Mucosa of rectum (tissue), 2 donors: ENCODE data around the gene CNST.

Experiments
- H3K27ac ChIP-seq, 2 donors: one replicate each; pipeline ENCODE4 v1.7.0; 2013; ENCODE audit warnings: inconsistent platforms in 2 of 2, low read depth in 2 of 2, low read length in 2 of 2
- H3K27me3 ChIP-seq, 2 donors: one replicate each; pipeline ENCODE4 v1.7.0; 2013; ENCODE audit warnings: low read length in 2 of 2; ENCODE audit not compliant: control insufficient read depth in 2 of 2, insufficient read depth in 2 of 2
- H3K36me3 ChIP-seq, 2 donors: one replicate each; pipeline ENCODE4 v1.7.0; 2013; ENCODE audit warnings: low read length in 2 of 2; ENCODE audit not compliant: control insufficient read depth in 2 of 2, insufficient read depth in 2 of 2
- H3K4me1 ChIP-seq, 2 donors: one replicate each; pipeline ENCODE4 v1.7.0; 2013; ENCODE audit warnings: low read length in 2 of 2, mild to moderate bottlenecking in 1 of 2; ENCODE audit not compliant: control insufficient read depth in 2 of 2, insufficient read depth in 2 of 2
- H3K4me3 ChIP-seq, 2 donors: one replicate each; pipeline ENCODE4 v1.7.0; 2013; ENCODE audit warnings: low read length in 2 of 2
- H3K9ac ChIP-seq, 2 donors: one replicate each; pipeline ENCODE4 v1.7.0; 2013; ENCODE audit warnings: low read length in 2 of 2, low read depth in 1 of 2, mild to moderate bottlenecking in 1 of 2
- H3K9me3 ChIP-seq, 2 donors: one replicate each; pipeline ENCODE4 v1.7.0; 2013; ENCODE audit warnings: low read length in 2 of 2; ENCODE audit not compliant: control insufficient read depth in 2 of 2
- donor health status: healthy.
- donor health status: Normal muscosa, but diverticular disease.

CNST gene, protein sequence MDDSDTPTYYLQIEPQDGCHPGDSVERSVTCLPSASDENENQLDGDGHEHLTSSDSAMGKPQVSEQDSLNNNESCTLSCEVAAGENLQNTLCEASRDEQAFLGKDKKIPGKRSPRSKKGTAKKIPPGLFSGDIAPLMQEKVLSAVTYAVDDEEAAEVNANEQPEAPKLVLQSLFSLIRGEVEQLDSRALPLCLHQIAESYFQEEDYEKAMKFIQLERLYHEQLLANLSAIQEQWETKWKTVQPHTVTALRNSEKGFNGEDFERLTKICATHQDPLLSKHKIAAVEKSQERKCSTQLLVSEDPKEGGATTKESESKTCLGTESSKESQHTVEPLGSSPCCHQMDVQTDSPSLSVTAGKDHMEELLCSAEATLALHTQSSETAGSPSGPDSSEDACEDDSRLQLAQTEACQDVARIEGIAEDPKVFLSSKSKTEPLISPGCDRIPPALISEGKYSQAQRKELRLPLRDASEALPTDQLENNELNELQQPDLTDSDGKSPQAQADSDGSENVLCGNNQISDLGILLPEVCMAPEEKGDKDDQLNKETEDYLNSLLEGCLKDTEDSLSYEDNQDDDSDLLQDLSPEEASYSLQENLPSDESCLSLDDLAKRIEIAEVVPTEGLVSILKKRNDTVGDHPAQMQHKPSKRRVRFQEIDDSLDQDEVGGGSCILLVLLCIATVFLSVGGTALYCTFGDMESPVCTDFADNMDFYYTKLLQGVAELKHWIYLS

GRCh38 chr1:246566128-246566812 is at the start of gene CNST, which contains the start of gene TFB2M:
TSS of gene CNST (plus strand) at chr1:246566456. CDS start at chr1:246591563, 25,107 bp downstream.
TSS of gene TFB2M (minus strand) at chr1:246566261. CDS start at chr1:246566138, 123 bp downstream.
- H3K36me3 ChIP-seq = peaks cover 3% of the 10 kb centered on the region in 2 donors
- peak within 1 kb of the TSS; percentile 96 to 99 for H3K9ac ChIP-seq
- peaks cover 32% of the 10 kb centered on the region in 2 donors for H3K4me1 ChIP-seq
- H3K9me3 ChIP-seq = no peaks in the 10 kb centered on the region
- no peaks in the 10 kb centered on the region for H3K27me3 ChIP-seq
- H3K27ac ChIP-seq = peak within 1 kb of the TSS; percentile 90 to 97
- peak within 1 kb of the TSS; percentile 91 to 100 for H3K4me3 ChIP-seq

- Histone ChIP-seq H3K9me3 (peaks cover 5 to 6% of the 10 kb centered on the region in 2 donors), H3K4me1 (no peaks in the 10 kb centered on the region), H3K4me3 (no peak overlapping the region)
These were observed 48.9 kb upstream of the CNST start for GRCh38 chr1:246517391-246517790.

GRCh38 chr1:246518456-246519205 is 47.6 kb upstream of the CNST start:
- H3K27ac ChIP-seq = no peak overlapping the region
- no peaks in the 10 kb centered on the region for H3K36me3 ChIP-seq
- H3K9me3 ChIP-seq = peaks cover 5 to 6% of the 10 kb centered on the region in 2 donors
- no peak overlapping the region for H3K9ac ChIP-seq
- H3K4me3 ChIP-seq = no peak overlapping the region
- no peaks in the 10 kb centered on the region for H3K27me3 ChIP-seq
- H3K4me1 ChIP-seq = no peaks in the 10 kb centered on the region

More at GRCh38 chr1:246517391-246517790, 48.9 kb upstream of the CNST start:
- Histone ChIP-seq H3K27me3 (no peaks in the 10 kb centered on the region), H3K36me3 (no peaks in the 10 kb centered on the region), H3K27ac (no peak overlapping the region), H3K9ac (no peak overlapping the region)

- Histone ChIP-seq H3K27ac (no peak overlapping the region), H3K27me3 (no peaks in the 10 kb centered on the region), H3K36me3 (no peaks in the 10 kb centered on the region), H3K9ac (no peak overlapping the region), H3K9me3 (peaks cover 5 to 6% of the 10 kb centered on the region in 2 donors), H3K4me3 (no peak overlapping the region), H3K4me1 (no peaks in the 10 kb centered on the region)
These were observed 46.7 kb upstream of the CNST start for GRCh38 chr1:246519514-246519913.

- Histone ChIP-seq H3K27me3 (no peaks in the 10 kb centered on the region), H3K9ac (no peak overlapping the region), H3K4me1 (no peaks in the 10 kb centered on the region), H3K36me3 (no peaks in the 10 kb centered on the region), H3K9me3 (peaks cover 0 to 6% of the 10 kb centered on the region in 2 donors), H3K4me3 (no peak overlapping the region), H3K27ac (no peak overlapping the region)
These were observed 39.9 kb upstream of the CNST start for GRCh38 chr1:246526380-246526779.

GRCh38 chr1:246526915-246527314 is 39.3 kb upstream of the CNST start:
- Histone ChIP-seq H3K9ac (no peak overlapping the region), H3K4me1 (no peaks in the 10 kb centered on the region), H3K4me3 (no peak overlapping the region), H3K36me3 (no peaks in the 10 kb centered on the region), H3K27ac (no peak overlapping the region), H3K27me3 (no peaks in the 10 kb centered on the region), H3K9me3 (peaks cover 0 to 6% of the 10 kb centered on the region in 2 donors)

- Histone ChIP-seq H3K27me3 (no peaks in the 10 kb centered on the region), H3K9ac (no peak overlapping the region), H3K4me1 (no peaks in the 10 kb centered on the region), H3K4me3 (no peak overlapping the region), H3K9me3 (peaks cover 0 to 6% of the 10 kb centered on the region in 2 donors), H3K36me3 (no peaks in the 10 kb centered on the region), H3K27ac (no peak overlapping the region)
These were observed 38.7 kb upstream of the CNST start for GRCh38 chr1:246527402-246528088.

GRCh38 chr1:246528933-246529731 is 37.1 kb upstream of the CNST start:
- H3K9me3 ChIP-seq = peaks cover 0 to 6% of the 10 kb centered on the region in 2 donors
- H3K4me3 ChIP-seq = no peak overlapping the region
- no peak overlapping the region for H3K27ac ChIP-seq
- H3K36me3 ChIP-seq = no peaks in the 10 kb centered on the region
- H3K27me3 ChIP-seq = no peaks in the 10 kb centered on the region
- no peaks in the 10 kb centered on the region for H3K4me1 ChIP-seq
- no peak overlapping the region for H3K9ac ChIP-seq
